Activated CD4-positive, alpha-beta memory T cell treated with anti-CD3 and anti-CD28 coated beads, Interleukin-2, amount 10 ng/mL, durations not matched to agents 7 days and 5 days (primary cell): ENCODE data around the gene TBC1D16. TPM values are rescaled to one million over a fixed set of nuclear protein-coding genes. Genes with fewer than 3 reads are reported as not detected.

Experiments
- CTCF ChIA-PET: fragments of 350-600 bp; sonication (Branson Sonifier 250); formaldehyde crosslinking; loops from one replicate; lab custom pipeline; 2021; ENCODE audit warnings: antibody characterized with exemption, inconsistent platforms; lab: Charles Lee
- POLR2A ChIA-PET: fragments of 350-600 bp; sonication (Branson Sonifier 250); formaldehyde crosslinking; loops from one replicate; lab custom pipeline; 2021; ENCODE audit warnings: antibody characterized with exemption; lab: Charles Lee
- DNase-seq: peaks from one replicate; pipeline ENCODE4 v3.0.0-alpha.2; 2020
- H3K27ac Mint-ChIP-seq: one replicate; pipeline ENCODE4 v1.8.0; 2021; ENCODE audit warnings: mild to moderate bottlenecking, mixed read lengths
- H3K27me3 Mint-ChIP-seq: one replicate; pipeline ENCODE4 v1.8.0; 2021; ENCODE audit warnings: mixed read lengths
- H3K36me3 Mint-ChIP-seq: one replicate; pipeline ENCODE4 v1.8.0; 2021; ENCODE audit warnings: low read depth, mixed read lengths
- H3K4me1 Mint-ChIP-seq: one replicate; pipeline ENCODE4 v1.8.0; 2021; ENCODE audit warnings: mixed read lengths
- H3K4me3 Mint-ChIP-seq: one replicate; pipeline ENCODE4 v1.8.0; 2021; ENCODE audit warnings: mild to moderate bottlenecking, mixed read lengths
- H3K9me3 Mint-ChIP-seq: one replicate; pipeline ENCODE4 v1.8.0; 2021; ENCODE audit warnings: mixed read lengths
- total RNA-seq, 2 experiments: library from RNA; stranded (reverse); gene quantifications; one replicate each; pipeline ENCODE4 v1.2.3, GENCODE V29; 2021

Gene TBC1D16, protein sequence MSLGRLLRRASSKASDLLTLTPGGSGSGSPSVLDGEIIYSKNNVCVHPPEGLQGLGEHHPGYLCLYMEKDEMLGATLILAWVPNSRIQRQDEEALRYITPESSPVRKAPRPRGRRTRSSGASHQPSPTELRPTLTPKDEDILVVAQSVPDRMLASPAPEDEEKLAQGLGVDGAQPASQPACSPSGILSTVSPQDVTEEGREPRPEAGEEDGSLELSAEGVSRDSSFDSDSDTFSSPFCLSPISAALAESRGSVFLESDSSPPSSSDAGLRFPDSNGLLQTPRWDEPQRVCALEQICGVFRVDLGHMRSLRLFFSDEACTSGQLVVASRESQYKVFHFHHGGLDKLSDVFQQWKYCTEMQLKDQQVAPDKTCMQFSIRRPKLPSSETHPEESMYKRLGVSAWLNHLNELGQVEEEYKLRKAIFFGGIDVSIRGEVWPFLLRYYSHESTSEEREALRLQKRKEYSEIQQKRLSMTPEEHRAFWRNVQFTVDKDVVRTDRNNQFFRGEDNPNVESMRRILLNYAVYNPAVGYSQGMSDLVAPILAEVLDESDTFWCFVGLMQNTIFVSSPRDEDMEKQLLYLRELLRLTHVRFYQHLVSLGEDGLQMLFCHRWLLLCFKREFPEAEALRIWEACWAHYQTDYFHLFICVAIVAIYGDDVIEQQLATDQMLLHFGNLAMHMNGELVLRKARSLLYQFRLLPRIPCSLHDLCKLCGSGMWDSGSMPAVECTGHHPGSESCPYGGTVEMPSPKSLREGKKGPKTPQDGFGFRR
- total RNA-seq, result under 1 TPM; 0.63 TPM

DNA sequence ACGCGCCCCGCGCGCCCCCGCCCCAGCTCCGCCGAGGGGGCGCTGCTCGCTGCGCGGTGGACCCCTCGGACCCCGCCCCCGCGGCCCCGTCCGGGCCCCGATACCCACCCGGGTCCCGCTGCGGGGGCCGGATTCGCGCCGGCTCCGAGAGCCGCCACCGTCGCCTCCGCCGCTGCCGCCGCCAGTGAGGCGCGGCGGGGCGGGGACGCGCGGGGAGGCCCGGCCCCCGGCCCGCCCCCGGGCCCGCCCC is at the start of gene TBC1D16:
TBC1D16 (minus strand) TSS at position 186 of the 250 bp plus-strand sequence. CDS start 22,325 bp downstream, outside the sequence.
- Mint-ChIP-seq H3K27ac (no peak within 1 kb of the TSS), H3K36me3 (no peaks in the 10 kb centered on the region), H3K4me3 (peak within 1 kb of the TSS; percentile 70), H3K9me3 (no peaks in the 10 kb centered on the region), H3K27me3 (peaks cover 32% of the 10 kb centered on the region), H3K4me1 (peaks cover 14% of the 10 kb centered on the region)
- CTCF ChIA-PET, result no interaction called here
- DNase-seq, result no peak
- POLR2A ChIA-PET, result no interaction called here

- H3K9me3 Mint-ChIP-seq, result no peaks in the 10 kb centered on the region
- no peak overlapping the region for H3K4me3 Mint-ChIP-seq
- POLR2A ChIA-PET, result no interaction called here
- DNase-seq, result no peak
- no peak overlapping the region for H3K27ac Mint-ChIP-seq
- CTCF ChIA-PET, result no interaction called here
- H3K4me1 Mint-ChIP-seq, result peaks cover 3% of the 10 kb centered on the region
- no peaks in the 10 kb centered on the region for H3K36me3 Mint-ChIP-seq
- peaks cover 9% of the 10 kb centered on the region for H3K27me3 Mint-ChIP-seq
Observed at GRCh38 chr17:80084773-80085172, 49.1 kb upstream of the TBC1D16 start.

GRCh38 chr17:80083136-80083661 is 47.5 kb upstream of the TBC1D16 start:
- H3K4me1 Mint-ChIP-seq, result peaks cover 3% of the 10 kb centered on the region
- H3K36me3 Mint-ChIP-seq, result no peaks in the 10 kb centered on the region
- H3K9me3 Mint-ChIP-seq, result no peaks in the 10 kb centered on the region
- no peak overlapping the region for H3K27ac Mint-ChIP-seq
- DNase-seq, result no peak
- ChIA-PET CTCF (interaction anchor here (0.6 to 4.6 kb wide), 7 partner anchors 18 to 50 kb away, joined by 3 to 22 read pairs (median 4); partner anchors contain the start of gene GAA), POLR2A (no interaction called here)
- peaks cover 9% of the 10 kb centered on the region for H3K27me3 Mint-ChIP-seq
- no peak overlapping the region for H3K4me3 Mint-ChIP-seq

- Mint-ChIP-seq H3K9me3 (no peaks in the 10 kb centered on the region), H3K4me3 (no peak overlapping the region), H3K36me3 (no peaks in the 10 kb centered on the region), H3K27me3 (peaks cover 9% of the 10 kb centered on the region), H3K27ac (no peak overlapping the region), H3K4me1 (peaks cover 3% of the 10 kb centered on the region)
- ChIA-PET CTCF (interaction anchor here (1.0 to 4.6 kb wide), 6 partner anchors 18 to 74 kb away, joined by 3 to 22 read pairs (median 4); partner anchors contain the start of gene GAA), POLR2A (interaction anchor here (0.6 kb wide), 1 partner anchor 480 kb away, joined by 3 read pairs; no protein-coding TSS in a partner anchor)
- DNase-seq, result peak; percentile 61
Observed at GRCh38 chr17:80082403-80083135, 46.9 kb upstream of the TBC1D16 start.

DNA sequence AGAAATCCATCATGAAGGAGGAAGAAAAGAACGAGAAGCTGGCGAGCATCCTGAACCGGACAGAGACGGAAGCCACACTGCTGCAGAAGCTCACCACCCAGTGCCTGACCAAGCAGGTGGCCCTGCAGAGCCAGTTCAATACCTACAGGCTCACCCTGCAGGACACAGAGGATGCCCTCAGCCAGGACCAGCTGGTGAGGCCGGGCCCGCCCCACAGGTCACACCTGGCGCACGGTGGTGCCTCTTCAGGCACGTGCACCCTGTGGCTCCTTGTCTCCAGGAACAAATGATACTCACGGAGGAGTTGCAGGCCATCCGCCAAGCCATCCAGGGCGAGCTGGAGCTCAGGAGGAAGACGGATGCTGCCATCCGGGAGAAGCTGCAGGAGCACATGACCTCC is 45.9 kb upstream of the TBC1D16 start:
- POLR2A ChIA-PET, result interaction anchor here (1.1 kb wide), 1 partner anchor 11 kb away, joined by 3 read pairs; no protein-coding TSS in a partner anchor
- Mint-ChIP-seq H3K4me3 (no peak overlapping the region), H3K27me3 (peaks cover 9% of the 10 kb centered on the region), H3K27ac (no peak overlapping the region), H3K36me3 (no peaks in the 10 kb centered on the region), H3K4me1 (peaks cover 3% of the 10 kb centered on the region), H3K9me3 (no peaks in the 10 kb centered on the region)
- no peak for DNase-seq
- CTCF ChIA-PET, result interaction anchor here (1.5 to 4.6 kb wide), 3 partner anchors 19 to 73 kb away, joined by 4 to 22 read pairs (median 7); partner anchors contain the start of gene GAA

GRCh38 chr17:80080081-80080480 is 44.4 kb upstream of the TBC1D16 start:
- Mint-ChIP-seq H3K27ac (no peak overlapping the region), H3K27me3 (peaks cover 13% of the 10 kb centered on the region), H3K4me3 (no peak overlapping the region), H3K36me3 (no peaks in the 10 kb centered on the region), H3K4me1 (peaks cover 3% of the 10 kb centered on the region), H3K9me3 (no peaks in the 10 kb centered on the region)
- POLR2A ChIA-PET, result no interaction called here
- CTCF ChIA-PET, result interaction anchor here (1.6 to 4.6 kb wide), 2 partner anchors 21 to 72 kb away, joined by 4 to 22 read pairs; partner anchors contain the start of gene GAA
- DNase-seq, result no peak

- H3K9me3 Mint-ChIP-seq, result no peaks in the 10 kb centered on the region
- peaks cover 8% of the 10 kb centered on the region for H3K4me1 Mint-ChIP-seq
- no peak for DNase-seq
- peaks cover 4% of the 10 kb centered on the region for H3K27me3 Mint-ChIP-seq
- H3K27ac Mint-ChIP-seq, result no peak overlapping the region
- no peak overlapping the region for H3K4me3 Mint-ChIP-seq
- ChIA-PET CTCF (no interaction called here), POLR2A (no interaction called here)
- no peaks in the 10 kb centered on the region for H3K36me3 Mint-ChIP-seq
Observed at GRCh38 chr17:80072410-80072809, 36.7 kb upstream of the TBC1D16 start.

GRCh38 chr17:80071116-80071841 is 35.6 kb upstream of the TBC1D16 start:
- Mint-ChIP-seq H3K36me3 (no peaks in the 10 kb centered on the region), H3K27ac (no peak overlapping the region), H3K4me1 (peaks cover 8% of the 10 kb centered on the region), H3K27me3 (peaks cover 4% of the 10 kb centered on the region), H3K4me3 (no peak overlapping the region), H3K9me3 (no peaks in the 10 kb centered on the region)
- POLR2A ChIA-PET, result no interaction called here
- DNase-seq, result no peak
- CTCF ChIA-PET, result interaction anchor here (1.0 kb wide), 1 partner anchor 30 kb away, joined by 5 read pairs; the partner anchor contains the start of gene GAA

DNA sequence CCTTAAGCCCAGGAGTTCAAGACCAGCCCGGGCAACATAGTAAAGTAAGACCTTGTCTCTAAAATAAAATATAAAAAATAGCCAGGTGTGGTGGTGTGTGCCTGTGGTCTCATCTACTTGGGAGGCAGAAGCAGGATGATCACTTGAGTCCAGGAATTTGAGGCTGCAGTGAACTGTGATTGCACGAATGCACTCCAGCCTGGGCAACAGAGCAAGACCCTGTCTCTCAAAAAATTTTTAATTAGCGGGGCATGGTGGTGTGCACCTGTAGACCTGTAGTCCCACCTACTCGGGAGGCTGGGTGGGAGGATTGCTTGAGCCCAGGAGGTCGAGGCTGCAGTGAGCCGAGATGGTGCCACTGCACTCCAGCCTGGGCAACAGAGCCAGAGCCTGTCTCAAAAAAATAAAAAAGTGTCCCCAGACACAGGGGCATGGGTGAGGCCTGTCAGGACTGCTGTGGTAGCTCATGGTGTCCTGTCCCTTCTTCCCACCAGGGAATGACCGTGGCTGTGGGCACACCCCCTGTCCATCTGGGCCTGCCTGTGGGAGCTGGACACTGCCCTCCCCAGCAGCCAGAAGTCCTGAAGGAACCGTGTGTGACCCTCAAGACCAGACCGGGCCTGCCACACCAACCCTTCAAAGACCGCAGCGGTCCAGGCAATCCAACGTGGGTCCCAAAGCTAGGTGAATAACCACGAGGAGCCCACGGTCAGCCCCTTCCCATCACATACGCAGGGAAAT is 34.9 kb upstream of the TBC1D16 start:
- H3K36me3 Mint-ChIP-seq, result no peaks in the 10 kb centered on the region
- peaks cover 8% of the 10 kb centered on the region for H3K4me1 Mint-ChIP-seq
- CTCF ChIA-PET, result no interaction called here
- H3K27me3 Mint-ChIP-seq, result no peaks in the 10 kb centered on the region
- H3K9me3 Mint-ChIP-seq, result no peaks in the 10 kb centered on the region
- no peak overlapping the region for H3K4me3 Mint-ChIP-seq
- DNase-seq, result no peak
- no peak overlapping the region for H3K27ac Mint-ChIP-seq
- POLR2A ChIA-PET, result no interaction called here

DNA sequence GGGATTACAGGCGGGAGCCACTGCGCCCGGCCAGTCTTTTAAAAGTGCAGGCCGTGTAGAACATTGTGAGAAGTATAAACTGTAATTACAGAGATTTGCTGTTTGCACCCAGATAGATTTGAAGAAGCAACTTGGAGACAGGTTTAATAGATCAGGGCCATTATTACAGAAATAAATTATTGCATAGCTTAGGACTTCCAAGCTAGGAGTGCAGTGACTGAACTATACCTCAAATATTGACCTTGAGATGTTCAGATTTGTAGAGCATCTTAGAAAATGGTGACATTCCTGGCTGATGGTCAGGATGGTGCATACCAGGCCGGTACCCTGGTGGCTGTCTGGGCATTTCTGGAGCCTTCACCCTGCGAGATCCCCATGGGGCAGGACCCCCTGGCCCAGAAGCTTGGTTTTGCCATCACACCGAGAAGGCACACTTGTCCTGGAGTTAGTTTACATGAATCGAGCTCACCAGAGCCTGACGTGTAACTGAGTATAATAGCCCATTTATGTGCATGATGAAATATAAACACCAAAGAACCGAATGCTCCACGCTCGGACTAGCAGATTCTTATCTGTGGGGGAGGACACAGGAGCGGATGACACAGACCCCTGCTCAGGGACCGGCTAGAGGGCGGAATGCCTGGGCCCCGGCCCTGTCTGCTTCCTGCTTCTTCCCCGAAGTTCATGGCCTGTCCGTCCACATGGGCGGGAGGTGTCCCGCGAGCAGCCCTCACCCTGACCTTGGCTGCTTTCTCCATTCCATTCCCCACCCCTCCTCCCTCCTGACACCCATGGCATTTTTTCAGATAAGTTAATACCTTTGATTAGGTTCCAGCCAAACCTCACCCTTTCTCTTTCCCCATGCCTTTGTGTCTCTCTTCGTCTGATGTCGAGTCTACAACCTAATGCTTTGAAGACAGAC is 32.9 kb upstream of the TBC1D16 start:
- peaks cover 8% of the 10 kb centered on the region for H3K4me1 Mint-ChIP-seq
- H3K27ac Mint-ChIP-seq, result no peak overlapping the region
- no peak for DNase-seq
- CTCF ChIA-PET, result interaction anchor here (0.5 kb wide), 1 partner anchor 61 kb away, joined by 3 read pairs; no protein-coding TSS in a partner anchor
- POLR2A ChIA-PET, result no interaction called here
- no peaks in the 10 kb centered on the region for H3K27me3 Mint-ChIP-seq
- H3K9me3 Mint-ChIP-seq, result no peaks in the 10 kb centered on the region
- H3K4me3 Mint-ChIP-seq, result no peak overlapping the region
- no peaks in the 10 kb centered on the region for H3K36me3 Mint-ChIP-seq
